GM19193 (cell line): ENCODE measurements around the gene ITFG1.

Experiments used
- POLR2A ChIP-seq: IDR thresholded peaks from 4 replicates; pipeline ENCODE4 v1.6.1; 2011; ENCODE audit not compliant: insufficient read depth, insufficient read length; ENCODE audit errors: extremely low read depth

ITFG1 gene

DNA sequence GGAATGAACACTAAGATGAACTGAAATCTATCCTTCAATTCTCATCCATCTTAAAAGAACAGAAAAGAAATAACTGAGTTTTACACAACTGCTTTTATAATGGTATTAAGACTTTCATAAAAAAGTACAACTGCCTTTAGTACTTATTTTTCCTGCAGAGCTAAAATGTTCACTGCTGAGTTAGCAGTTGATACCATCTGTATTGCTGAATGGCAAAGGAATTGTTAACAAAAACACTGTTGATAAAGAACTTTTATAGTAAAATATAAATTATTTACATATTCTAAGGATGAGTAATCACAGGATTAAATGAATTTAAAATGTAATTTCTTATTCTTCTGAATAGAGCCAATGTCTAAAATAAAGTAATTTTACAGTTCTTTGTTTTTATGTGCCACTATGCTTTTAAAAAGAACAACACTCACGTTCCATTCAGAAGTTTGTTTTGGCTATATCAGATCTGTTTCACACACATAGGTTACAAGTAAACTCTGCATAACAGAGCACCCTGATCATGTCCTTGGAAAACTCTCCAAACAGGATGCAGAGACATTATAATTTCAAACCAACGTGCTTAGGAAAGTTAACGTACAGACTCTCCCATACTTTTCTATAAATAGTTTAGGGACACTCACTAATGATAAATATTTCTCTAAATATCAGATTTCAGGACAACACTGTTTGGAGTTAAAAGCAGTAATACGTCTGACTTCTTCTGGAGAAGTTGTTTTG, 151.1 kb downstream of the ITFG1 start:
- no peak for TF ChIP-seq POLR2A

DNA sequence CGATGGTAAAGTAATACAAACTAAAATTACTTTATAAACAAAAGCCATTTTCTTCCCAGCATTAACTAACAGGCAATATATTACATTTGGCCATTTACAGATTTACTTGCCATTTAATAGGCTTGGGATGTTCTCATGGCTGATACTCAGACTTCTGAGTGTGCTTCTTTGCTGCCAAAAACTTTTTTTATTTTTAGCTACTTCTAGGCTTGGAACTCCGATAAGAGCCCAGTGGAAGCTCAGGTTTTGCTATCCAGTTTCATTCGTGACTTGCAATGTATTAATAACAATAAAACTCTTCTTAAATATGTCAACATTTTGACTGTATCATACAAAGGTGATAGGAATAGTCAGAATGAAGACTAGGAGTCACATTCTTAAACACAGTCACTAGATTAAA, 152.3 kb downstream of the ITFG1 start:
- no peak for TF ChIP-seq POLR2A

DNA sequence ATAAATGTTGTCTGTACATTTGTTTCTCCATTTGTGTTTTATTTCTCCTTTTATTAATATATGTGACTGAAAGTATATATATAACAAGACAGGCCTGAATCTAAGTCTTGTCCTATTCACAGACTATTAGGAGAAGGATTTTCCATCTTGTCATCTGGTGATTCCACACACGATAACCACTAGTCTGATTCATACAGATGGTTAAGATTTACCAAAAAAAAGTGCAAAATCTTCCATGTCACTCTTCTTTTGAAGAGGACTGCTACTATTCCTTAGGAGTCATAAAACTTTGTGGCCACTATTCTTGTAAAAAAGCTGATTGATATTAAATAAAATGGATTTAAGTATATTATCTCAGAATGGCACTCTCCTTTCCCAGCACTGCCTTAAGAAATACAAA, 156.3 kb downstream of the ITFG1 start:
- no peak for TF ChIP-seq POLR2A

DNA sequence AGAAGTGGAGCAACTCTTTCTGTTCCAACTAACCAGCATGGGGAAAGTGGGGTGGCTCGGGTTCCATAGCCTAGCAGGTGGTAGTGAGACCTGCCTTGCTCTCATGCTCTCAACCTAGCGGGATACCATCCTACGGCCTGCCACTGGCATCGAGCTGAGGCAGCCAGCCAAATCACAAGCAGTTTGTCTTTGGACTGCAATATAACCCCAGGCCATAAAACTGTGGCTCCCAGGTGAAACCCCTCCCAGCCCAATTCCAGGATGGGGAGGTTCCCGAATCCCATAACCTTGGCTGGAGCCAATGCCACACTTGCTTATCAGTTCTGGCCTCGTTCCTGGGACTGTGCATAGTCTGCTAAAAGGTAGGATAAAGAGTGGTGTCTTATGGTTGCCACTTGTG, 161.3 kb downstream of the ITFG1 start:
- TF ChIP-seq POLR2A: no peak

DNA sequence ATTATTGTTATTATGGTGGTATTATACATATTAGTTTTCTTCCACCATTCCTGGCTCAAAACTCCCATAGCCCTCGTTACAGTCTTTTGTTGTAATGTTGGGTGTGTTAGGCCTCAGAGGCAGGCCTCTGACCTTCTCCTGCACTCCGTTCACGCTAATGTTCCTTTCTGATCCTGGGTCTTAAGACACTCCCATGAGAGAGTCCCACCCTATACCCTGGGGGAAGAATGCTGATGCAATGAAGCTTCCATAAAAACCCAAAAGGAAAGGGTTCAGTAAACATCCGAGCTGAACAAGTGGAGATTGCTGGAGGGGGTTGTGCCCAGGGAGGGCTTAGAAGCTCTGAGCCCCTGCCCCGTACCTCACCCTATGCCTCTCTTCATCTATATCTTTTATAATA, 175.9 kb downstream of the ITFG1 start:
- TF ChIP-seq POLR2A: no peak

DNA sequence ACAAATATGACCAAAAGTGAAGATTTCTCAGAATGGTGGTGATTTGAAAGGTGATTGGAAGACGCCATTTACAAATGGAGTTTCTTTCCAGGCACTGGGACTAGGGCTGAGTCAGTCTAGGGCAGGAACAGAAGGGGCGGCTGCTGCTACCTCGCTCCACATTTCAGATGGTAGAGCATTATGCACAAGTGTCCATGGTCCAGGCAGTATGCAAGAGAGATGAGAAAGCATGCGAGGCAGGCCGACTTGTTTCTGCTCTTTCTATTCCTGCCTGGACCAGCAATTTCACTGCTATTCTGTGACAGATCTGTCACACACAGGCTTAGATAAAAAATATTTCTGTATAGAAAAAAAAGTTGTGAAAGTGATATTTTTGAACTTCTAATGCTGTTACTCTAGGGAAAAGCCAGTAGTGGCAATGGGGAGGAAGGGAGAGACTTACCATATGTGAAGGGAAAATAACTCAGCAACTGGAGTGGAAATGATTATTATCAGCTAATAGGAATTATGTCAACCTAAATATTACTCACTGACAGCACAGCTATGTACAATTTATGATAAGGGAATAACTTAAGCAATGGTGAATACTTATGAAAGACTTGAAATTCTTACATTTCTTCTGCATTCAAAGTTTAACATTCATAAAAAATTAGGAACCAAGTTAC, 182.4 kb downstream of the ITFG1 start:
- TF ChIP-seq POLR2A: no peak

DNA sequence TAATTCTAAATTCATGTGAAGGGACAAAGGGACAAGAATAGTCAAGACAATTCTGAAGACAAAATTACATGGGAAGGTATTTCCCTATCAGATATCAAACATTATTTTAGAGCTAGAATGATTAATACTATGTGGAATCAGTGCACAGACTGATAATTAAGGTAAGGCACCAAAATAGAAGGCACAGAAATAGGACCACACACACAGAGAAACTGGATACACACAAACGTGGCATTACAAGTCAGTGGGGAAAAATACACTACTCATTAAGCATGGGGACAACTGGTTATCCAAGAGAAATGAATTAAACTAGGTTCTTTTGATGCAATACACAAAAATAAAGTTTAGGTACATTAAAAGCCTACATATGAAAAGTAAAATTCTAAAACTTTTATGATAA, 184.3 kb downstream of the ITFG1 start:
- TF ChIP-seq POLR2A: no peak

DNA sequence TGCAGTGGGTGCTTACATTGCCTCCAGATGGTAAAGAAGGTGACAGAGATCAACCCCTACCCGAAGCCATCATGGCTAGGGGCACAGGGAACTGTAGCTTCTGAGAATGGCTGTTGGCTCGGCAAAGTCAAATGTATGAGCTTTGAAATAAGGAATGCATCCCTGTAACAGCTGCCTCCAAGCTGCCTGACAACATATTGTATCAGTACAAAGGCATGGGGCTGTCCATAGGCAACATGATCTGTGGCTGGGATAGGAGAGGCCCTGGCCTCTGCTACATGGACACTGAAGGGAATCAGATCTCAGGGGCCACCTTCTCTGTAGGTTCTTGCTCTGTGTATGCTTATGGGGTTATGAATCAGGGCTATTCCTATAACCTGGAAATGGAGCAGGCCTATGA, 197.9 kb downstream of the ITFG1 start:
- no peak for TF ChIP-seq POLR2A

DNA sequence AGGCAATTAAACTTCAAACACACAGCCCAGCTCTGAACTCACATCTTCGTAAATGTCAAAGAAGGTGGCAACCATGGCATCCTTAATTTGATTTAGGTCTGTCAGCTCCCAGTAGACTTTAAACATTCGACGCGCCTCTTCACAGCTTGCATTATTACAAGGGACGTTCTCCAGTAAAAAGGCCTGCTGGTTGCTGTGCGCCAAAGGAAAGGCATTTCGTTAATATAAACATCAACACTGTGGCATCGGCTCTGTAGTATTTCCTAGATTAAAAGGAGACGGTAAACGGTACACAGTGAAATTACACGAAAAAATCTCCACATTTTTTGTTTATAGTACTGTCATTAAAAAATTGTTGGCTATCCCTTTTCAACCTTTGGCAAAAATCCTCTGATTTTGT, 200.4 kb downstream of the ITFG1 start:
- no peak for TF ChIP-seq POLR2A

DNA sequence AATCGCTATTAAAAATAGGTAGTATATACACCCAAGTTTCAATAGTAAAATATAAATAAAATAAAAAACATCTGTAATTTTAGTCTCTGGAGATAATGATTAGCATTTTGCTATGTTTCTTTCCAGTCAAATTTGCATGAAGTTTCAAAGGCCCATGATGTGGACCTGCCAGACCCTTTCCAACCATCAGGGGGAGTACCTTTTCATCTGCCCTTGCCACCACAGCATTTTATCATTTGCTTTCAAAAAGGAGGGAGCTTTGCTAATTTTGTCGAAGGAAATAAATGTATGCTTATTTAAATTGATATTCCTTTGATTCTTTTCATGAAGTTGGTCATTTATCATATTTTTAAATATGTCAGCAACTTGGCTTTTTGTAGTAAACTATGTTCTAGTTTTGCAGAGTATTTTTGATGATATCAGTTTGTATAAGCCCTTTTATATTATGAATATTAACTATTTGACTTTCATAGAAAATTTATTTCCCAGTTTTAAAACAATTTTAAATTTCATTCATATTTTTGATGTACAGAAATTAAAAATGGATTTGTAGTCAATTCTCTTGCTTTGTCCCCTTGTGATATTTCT, 201.9 kb downstream of the ITFG1 start:
- no peak for TF ChIP-seq POLR2A

DNA sequence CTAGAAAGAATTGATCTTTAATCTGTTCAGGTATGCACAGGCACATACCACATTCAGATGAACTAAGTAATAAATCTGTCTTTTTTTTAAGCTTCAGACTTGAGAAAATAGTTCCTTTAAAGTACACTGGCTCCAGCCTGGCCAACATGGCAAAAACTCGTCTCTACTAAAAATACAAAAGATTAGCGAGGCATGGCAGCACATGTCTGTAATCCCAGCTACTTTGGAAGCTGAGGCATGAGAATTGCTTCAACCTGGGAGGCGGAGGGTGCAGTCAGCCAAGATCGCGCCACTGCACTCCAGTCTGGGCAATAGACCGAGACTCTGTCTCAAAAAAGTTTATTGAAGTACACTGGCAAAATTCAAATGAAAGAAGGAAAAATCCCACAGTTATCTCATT, 206.1 kb downstream of the ITFG1 start:
- TF ChIP-seq POLR2A: no peak

DNA sequence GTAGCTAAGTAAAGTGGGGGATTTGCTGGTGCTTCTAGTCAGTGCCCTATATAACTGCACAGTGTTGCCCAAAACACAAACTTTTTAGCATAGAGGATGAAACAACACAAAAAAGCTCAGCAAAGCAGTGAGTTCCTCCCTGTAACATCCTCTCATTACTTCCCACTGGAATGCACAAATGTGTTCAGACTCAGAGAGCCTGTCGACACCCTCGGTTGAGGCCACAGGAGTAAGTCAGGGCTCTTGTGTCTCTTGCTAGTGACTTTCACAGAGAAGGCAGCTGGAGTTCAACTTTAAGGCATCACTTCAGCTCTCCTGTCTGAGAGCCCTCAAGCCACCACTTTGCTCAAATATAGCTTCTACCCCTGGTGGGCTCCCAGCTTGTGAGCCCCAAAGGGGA, 209.9 kb downstream of the ITFG1 start:
- no peak for TF ChIP-seq POLR2A

DNA sequence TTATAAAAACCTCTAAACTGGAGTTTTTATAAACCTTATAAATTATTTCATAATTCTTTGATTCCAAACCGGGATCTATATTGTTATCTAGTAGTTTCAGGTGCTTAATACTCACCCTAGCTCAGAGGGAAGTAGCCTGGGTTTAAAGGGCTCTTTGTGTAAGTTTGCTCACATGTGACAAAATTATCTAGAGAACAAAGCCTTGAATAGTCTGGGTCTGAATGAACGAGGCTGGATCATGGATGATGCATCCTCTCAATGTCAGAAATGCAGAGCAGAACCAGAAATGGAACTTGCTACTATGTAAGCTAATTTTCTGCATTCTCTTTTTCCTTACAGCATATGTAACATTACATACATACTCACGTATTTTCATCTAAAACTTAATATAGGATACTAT, 213.2 kb downstream of the ITFG1 start:
- TF ChIP-seq POLR2A: no peak

DNA sequence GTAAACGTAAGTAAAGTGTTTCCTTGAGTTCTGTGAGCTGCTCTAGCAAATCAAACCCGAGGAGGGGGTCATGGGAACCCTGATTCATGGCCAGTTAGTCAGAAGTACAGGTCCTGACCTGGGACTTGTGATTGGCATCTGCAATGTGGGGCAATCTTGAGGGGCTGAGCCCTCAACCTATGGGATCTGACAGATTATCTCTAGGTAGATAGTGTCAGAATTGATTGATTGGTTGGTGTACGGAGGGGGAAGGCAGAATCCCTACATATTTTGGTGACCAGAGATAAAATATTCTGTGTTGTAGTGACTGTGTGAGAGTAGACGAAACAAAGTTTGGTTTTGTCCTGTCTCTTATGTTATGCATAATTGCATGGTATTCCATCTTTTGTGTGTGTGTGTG, 216.7 kb downstream of the ITFG1 start:
- no peak for TF ChIP-seq POLR2A

DNA sequence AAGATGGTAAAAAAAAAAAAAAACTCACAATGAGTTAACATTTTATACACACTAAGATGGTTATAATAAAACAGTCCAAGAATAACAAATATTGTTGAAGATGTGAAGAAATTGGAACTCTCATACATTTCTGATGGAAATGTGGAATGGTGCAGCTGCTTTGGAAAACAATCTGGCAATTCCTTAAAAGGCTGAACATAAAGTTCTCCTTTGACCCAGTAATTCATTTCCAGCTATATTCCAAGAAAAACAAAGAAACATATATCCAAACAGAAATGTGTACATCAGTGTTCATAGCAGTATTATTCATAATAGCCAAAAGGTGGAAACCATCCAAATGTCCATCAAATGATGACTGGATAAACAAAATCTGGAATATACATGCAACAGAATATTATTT, 219.8 kb downstream of the ITFG1 start:
- TF ChIP-seq POLR2A: no peak

DNA sequence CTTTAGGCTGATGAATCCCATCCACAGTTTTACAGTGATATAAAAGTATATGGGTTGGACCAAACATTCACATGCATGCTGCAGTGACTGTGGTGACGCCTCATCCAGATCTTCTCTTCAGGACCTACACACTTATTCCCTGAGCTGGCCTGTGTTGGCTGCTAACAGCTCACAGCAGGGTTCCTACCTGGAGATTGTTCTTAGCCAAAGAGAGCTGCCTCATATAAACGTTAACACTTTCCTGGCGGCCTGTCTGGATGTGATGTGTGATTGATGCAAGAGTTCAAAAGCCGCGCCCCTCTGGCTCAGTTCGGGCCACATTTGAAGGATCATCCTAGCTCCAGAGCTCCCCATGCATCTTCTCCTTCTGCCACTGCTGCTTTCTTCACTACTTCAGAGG, 224.1 kb downstream of the ITFG1 start:
- no peak for TF ChIP-seq POLR2A
